DOHH2 (cell line): ENCODE data around the gene GABRB2.
"Not testable (repeated sequence)": the region's sequence is repeated elsewhere in the genome, so short reads cannot be mapped to it uniquely, and the experiment has no call there.

Experiments used
- H3F3A ChIP-seq: fragments of 200-600 bp; sonication (generic), shearing (Covaris generic); 2 replicates; pipeline ENCODE4 v1.6.0; 2016; ENCODE audit warnings: antibody characterized with exemption, mild to moderate bottlenecking; ENCODE audit not compliant: control insufficient read depth, insufficient read depth
- H3K27ac ChIP-seq: fragments of 200-600 bp; sonication (generic); 2 replicates; pipeline ENCODE4 v1.5.1; 2014; ENCODE audit warnings: low read depth, mild to moderate bottlenecking, low read length, moderate library complexity
- H3K27me3 ChIP-seq: fragments of 200-600 bp; sonication (generic); 2 replicates; pipeline ENCODE4 v1.6.1; 2014; ENCODE audit warnings: mild to moderate bottlenecking, low read length, mixed read lengths; ENCODE audit not compliant: control insufficient read depth
- H3K36me3 ChIP-seq: fragments of 200-600 bp; sonication (generic); 2 replicates; pipeline ENCODE4 v1.6.1; 2014; ENCODE audit warnings: mild to moderate bottlenecking, low read length, moderate library complexity, mixed read lengths; ENCODE audit not compliant: control insufficient read depth
- H3K4me1 ChIP-seq: fragments of 200-600 bp; sonication (generic); 2 replicates; pipeline ENCODE4 v1.6.1; 2014; ENCODE audit warnings: mild to moderate bottlenecking, low read length, mixed read lengths; ENCODE audit not compliant: control insufficient read depth
- H3K4me2 ChIP-seq: fragments of 200-600 bp; sonication (generic); 2 replicates; pipeline ENCODE4 v1.6.0; 2014; ENCODE audit warnings: mild to moderate bottlenecking, low read length, moderate library complexity
- H3K4me3 ChIP-seq: fragments of 200-600 bp; sonication (generic); 2 replicates; pipeline ENCODE4 v1.5.1; 2014; ENCODE audit warnings: mild to moderate bottlenecking, low read length, mixed read lengths
- H3K79me2 ChIP-seq: fragments of 200-600 bp; sonication (generic); 2 replicates; pipeline ENCODE4 v1.6.1; 2014; ENCODE audit warnings: mild to moderate bottlenecking, low read length, mixed read lengths; ENCODE audit not compliant: control insufficient read depth
- H3K9me2 ChIP-seq: fragments of 200-600 bp; sonication (generic); replicated peaks from 2 replicates; pipeline ENCODE4 v1.6.1; 2014; ENCODE audit warnings: mild to moderate bottlenecking, low read length, mixed read lengths; ENCODE audit not compliant: control insufficient read depth
- H3K9me3 ChIP-seq: fragments of 200-600 bp; sonication (generic); 2 replicates; pipeline ENCODE4 v1.6.1; 2014; ENCODE audit warnings: antibody characterized with exemption, low read length, mixed read lengths; ENCODE audit not compliant: control insufficient read depth, insufficient read depth
- H4K20me1 ChIP-seq: fragments of 200-600 bp; sonication (generic); 2 replicates; pipeline ENCODE4 v1.6.0; 2014; ENCODE audit warnings: low read depth, mild to moderate bottlenecking, antibody characterized with exemption, low read length, moderate library complexity; ENCODE audit not compliant: control insufficient read depth, insufficient read depth
- EZH2phosphoT487 ChIP-seq: fragments of 200-600 bp; sonication (generic); IDR thresholded peaks from 2 replicates; pipeline ENCODE4 v1.6.1; 2017; ENCODE audit warnings: borderline replicate concordance, mild to moderate bottlenecking, antibody characterized with exemption, low read length, moderate library complexity, mixed read lengths
- TF ChIP-seq, protein P1 (sequence below): fragments of 200-600 bp; sonication (generic); IDR thresholded peaks from one replicate; pipeline ENCODE4 v1.5.1; 2014; ENCODE audit warnings: antibody characterized with exemption, mild to moderate bottlenecking, low read depth, low read length; ENCODE audit not compliant: poor library complexity, severe bottlenecking

The GABRB2 gene

DNA sequence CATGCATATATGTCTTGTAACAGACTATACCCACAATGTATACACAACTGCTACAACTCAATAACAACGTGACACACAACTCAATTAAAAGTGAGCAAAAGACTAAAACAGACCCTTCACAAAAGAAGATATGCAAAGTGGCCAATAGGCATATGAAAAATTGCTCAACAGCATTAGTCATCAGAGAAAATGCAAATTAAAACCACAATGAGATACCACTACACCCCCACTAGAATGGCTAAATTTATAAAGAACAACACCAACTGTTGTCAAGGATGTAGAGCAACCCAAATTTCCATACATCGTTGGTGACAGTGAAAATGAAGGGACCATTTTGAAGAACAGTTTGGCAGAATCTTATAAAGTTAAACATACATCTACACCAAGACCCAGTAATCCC is 38.9 kb downstream of the GABRB2 start:
- Histone ChIP-seq H3K9me2 (no peaks in the 10 kb centered on the region), H3K9me3 (no peaks in the 10 kb centered on the region), H3F3A (no peaks in the 10 kb centered on the region), H3K36me3 (no peaks in the 10 kb centered on the region), H3K4me1 (peaks cover 4% of the 10 kb centered on the region), H3K4me3 (no peak overlapping the region), H3K79me2 (no peaks in the 10 kb centered on the region), H3K4me2 (no peak overlapping the region), H4K20me1 (no peaks in the 10 kb centered on the region), H3K27ac (no peak overlapping the region), H3K27me3 (no peaks in the 10 kb centered on the region)
- no peak for TF ChIP-seq EZH2phosphoT487
- TF ChIP-seq, protein P1, sequence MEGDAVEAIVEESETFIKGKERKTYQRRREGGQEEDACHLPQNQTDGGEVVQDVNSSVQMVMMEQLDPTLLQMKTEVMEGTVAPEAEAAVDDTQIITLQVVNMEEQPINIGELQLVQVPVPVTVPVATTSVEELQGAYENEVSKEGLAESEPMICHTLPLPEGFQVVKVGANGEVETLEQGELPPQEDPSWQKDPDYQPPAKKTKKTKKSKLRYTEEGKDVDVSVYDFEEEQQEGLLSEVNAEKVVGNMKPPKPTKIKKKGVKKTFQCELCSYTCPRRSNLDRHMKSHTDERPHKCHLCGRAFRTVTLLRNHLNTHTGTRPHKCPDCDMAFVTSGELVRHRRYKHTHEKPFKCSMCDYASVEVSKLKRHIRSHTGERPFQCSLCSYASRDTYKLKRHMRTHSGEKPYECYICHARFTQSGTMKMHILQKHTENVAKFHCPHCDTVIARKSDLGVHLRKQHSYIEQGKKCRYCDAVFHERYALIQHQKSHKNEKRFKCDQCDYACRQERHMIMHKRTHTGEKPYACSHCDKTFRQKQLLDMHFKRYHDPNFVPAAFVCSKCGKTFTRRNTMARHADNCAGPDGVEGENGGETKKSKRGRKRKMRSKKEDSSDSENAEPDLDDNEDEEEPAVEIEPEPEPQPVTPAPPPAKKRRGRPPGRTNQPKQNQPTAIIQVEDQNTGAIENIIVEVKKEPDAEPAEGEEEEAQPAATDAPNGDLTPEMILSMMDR: no peak

DNA sequence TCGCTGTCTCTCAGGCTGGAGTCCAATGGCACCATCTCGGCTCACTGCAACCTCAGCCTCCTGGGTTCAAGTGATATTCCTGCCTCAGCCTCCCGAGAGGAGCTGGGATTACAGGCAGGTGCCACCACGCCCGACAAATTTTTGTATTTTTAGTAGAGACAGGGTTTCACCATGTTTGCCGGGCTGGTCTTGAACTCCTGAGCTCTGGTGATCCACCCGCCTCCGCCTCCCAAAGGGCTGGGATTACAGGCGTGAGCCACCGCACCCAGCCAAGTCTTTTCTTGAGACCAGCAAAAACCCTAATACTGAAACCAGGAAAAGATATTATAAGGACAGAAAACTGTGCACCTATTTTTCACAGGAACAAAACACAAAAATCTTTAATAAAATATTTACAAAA is 41.4 kb downstream of the GABRB2 start:
- not testable (repeated sequence) for H3K4me2 ChIP-seq, H3K27ac ChIP-seq, H3K27me3 ChIP-seq, H3K79me2 ChIP-seq, H3K4me1 ChIP-seq, H3K36me3 ChIP-seq, H3K9me3 ChIP-seq, H3K9me2 ChIP-seq, H3K4me3 ChIP-seq, H3F3A ChIP-seq, H4K20me1 ChIP-seq

DNA sequence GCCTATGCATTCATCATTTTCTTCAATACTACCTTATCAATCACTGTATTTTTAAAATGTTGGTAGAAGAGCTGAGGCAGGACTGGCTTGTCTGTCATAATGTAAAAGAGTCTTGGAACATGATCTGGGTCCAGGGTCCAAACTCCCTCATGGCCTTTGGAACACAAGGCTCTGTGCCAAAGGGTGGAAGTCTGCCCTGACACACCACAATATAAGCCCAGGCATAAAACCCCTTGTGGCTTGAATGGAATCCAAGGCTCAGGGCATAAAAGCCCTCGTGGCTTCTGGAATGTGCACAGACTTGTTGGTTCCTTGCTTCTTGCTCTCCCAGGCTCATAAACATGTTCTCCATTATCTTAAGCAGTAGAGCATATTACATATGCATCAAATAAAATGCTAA is 48.0 kb downstream of the GABRB2 start:
- H3K79me2 ChIP-seq: no peaks in the 10 kb centered on the region
- H3K4me2 ChIP-seq: no peak overlapping the region
- H3F3A ChIP-seq: no peaks in the 10 kb centered on the region
- H3K4me3 ChIP-seq: no peak overlapping the region
- H3K4me1 ChIP-seq: no peaks in the 10 kb centered on the region
- H3K27ac ChIP-seq: no peak overlapping the region
- no peaks in the 10 kb centered on the region for H3K27me3 ChIP-seq
- no peaks in the 10 kb centered on the region for H3K9me2 ChIP-seq
- H4K20me1 ChIP-seq: no peaks in the 10 kb centered on the region
- peaks cover 7% of the 10 kb centered on the region; the same call in 1 of the 2 replicates for H3K9me3 ChIP-seq
- H3K36me3 ChIP-seq: no peaks in the 10 kb centered on the region
- TF ChIP-seq, protein P1: no peak
- no peak for TF ChIP-seq EZH2phosphoT487

DNA sequence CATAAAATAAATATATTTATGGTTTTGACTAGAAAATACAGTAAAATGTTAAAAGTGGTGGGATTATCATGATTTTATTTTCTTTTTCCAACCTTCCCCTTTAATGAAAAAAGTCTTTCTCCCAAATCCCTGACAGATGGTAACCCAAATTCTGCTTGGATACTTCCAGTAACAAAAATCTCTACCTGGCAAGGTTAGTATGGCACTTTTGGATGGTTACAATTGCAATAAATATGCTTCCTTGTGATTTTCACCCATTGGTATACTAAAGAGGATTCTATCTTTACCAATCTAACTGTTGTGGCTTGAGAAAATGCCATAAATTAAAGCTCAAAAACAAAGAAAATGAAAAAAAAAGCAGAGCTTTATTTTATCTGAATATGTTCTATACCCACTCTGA is 62.8 kb downstream of the GABRB2 start:
- TF ChIP-seq, protein P1: no peak
- no peak for TF ChIP-seq EZH2phosphoT487

More for the DNA sequence above, 62.8 kb downstream of the GABRB2 start:
- no peaks in the 10 kb centered on the region for H3F3A ChIP-seq
- H3K4me2 ChIP-seq: no peak overlapping the region
- no peak overlapping the region for H3K4me3 ChIP-seq
- no peaks in the 10 kb centered on the region for H3K9me3 ChIP-seq
- H3K36me3 ChIP-seq: no peaks in the 10 kb centered on the region
- H3K4me1 ChIP-seq: no peaks in the 10 kb centered on the region
- H4K20me1 ChIP-seq: no peaks in the 10 kb centered on the region
- H3K79me2 ChIP-seq: no peaks in the 10 kb centered on the region
- no peaks in the 10 kb centered on the region for H3K9me2 ChIP-seq
- H3K27ac ChIP-seq: no peak overlapping the region
- no peaks in the 10 kb centered on the region for H3K27me3 ChIP-seq
